Measurements from ENCODE around the gene SAPCD2. TPM values are rescaled to one million over a fixed set of nuclear protein-coding genes. Genes with fewer than 3 reads are reported as not detected.

SAPCD2 gene
- total and polyA plus RNA-seq, 9 of the 15 experiments (the other 6 are each of a cell fraction or from before 2014, with no cell fraction given) = 3.4 to 91.8 (median 18.8) TPM

GRCh38 chr9:137053944-137054931 is 16.1 kb downstream of the SAPCD2 start, which contains the start of gene ENTPD2 (continued):
- TF ChIP-seq JUND (IDR thresholded peaks at IDR 0.05; ENCODE audit: borderline replicate concordance, low read depth, low read length) (peak; percentile 29; the same call in 1 of the 2 replicates), JUND (tag; IDR thresholded peaks at IDR 0.05; ENCODE audit: borderline replicate concordance, low read depth, low read length) (no peak), EGR1 (conservative IDR thresholded peaks at IDR 0.05) (peak; percentile 74), CCNT2 (IDR thresholded peaks at IDR 0.05; ENCODE audit: borderline replicate concordance, extremely low read depth, insufficient read length, low read depth, low read length) (peak; percentile 32), NFIX (CRISPR knock-in tag; IDR thresholded peaks at IDR 0.05; ENCODE audit: low read depth) (no peak), ESRRA (IDR thresholded peaks at IDR 0.05; ENCODE audit: borderline replicate concordance, low read depth) (no peak), HLTF (IDR thresholded peaks at IDR 0.05) (no peak), TFAP4 (CRISPR knock-in tag; IDR thresholded peaks at IDR 0.05; ENCODE audit: borderline replicate concordance) (0 out of 2 replicates have a peak, but pooled peaks have one; percentile 15), ZBTB7A (IDR thresholded peaks at IDR 0.05; ENCODE audit: borderline replicate concordance, control insufficient read depth, low read depth, low read length) (peak; percentile 81; the same call in 1 of the 2 replicates), CTBP1 (IDR thresholded peaks at IDR 0.05; ENCODE audit: borderline replicate concordance) (0 out of 2 replicates have a peak, but pooled peaks have one; percentile 32), ZNF609 (CRISPR knock-in tag; IDR thresholded peaks at IDR 0.05; ENCODE audit: borderline replicate concordance) (no peak)
- TF ChIP-seq, protein P1, sequence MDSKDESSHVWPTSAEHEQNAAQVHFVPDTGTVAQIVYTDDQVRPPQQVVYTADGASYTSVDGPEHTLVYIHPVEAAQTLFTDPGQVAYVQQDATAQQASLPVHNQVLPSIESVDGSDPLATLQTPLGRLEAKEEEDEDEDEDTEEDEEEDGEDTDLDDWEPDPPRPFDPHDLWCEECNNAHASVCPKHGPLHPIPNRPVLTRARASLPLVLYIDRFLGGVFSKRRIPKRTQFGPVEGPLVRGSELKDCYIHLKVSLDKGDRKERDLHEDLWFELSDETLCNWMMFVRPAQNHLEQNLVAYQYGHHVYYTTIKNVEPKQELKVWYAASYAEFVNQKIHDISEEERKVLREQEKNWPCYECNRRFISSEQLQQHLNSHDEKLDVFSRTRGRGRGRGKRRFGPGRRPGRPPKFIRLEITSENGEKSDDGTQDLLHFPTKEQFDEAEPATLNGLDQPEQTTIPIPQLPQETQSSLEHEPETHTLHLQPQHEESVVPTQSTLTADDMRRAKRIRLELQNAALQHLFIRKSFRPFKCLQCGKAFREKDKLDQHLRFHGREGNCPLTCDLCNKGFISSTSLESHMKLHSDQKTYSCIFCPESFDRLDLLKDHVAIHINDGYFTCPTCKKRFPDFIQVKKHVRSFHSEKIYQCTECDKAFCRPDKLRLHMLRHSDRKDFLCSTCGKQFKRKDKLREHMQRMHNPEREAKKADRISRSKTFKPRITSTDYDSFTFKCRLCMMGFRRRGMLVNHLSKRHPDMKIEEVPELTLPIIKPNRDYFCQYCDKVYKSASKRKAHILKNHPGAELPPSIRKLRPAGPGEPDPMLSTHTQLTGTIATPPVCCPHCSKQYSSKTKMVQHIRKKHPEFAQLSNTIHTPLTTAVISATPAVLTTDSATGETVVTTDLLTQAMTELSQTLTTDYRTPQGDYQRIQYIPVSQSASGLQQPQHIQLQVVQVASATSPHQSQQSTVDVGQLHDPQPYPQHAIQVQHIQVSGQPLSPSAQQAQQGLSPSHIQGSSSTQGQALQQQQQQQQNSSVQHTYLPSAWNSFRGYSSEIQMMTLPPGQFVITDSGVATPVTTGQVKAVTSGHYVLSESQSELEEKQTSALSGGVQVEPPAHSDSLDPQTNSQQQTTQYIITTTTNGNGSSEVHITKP (IDR thresholded peaks at IDR 0.05; ENCODE audit: partially characterized antibody) = no peak
- TF ChIP-seq, protein P2, sequence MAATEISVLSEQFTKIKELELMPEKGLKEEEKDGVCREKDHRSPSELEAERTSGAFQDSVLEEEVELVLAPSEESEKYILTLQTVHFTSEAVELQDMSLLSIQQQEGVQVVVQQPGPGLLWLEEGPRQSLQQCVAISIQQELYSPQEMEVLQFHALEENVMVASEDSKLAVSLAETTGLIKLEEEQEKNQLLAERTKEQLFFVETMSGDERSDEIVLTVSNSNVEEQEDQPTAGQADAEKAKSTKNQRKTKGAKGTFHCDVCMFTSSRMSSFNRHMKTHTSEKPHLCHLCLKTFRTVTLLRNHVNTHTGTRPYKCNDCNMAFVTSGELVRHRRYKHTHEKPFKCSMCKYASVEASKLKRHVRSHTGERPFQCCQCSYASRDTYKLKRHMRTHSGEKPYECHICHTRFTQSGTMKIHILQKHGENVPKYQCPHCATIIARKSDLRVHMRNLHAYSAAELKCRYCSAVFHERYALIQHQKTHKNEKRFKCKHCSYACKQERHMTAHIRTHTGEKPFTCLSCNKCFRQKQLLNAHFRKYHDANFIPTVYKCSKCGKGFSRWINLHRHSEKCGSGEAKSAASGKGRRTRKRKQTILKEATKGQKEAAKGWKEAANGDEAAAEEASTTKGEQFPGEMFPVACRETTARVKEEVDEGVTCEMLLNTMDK (IDR thresholded peaks at IDR 0.05; ENCODE audit: borderline replicate concordance, insufficient read depth, low read depth, low read length, poor library complexity, severe bottlenecking) = no peak

Data from K562 (cell line).